Fibroblast of skin of right quadriceps (primary cell): ENCODE measurements around the gene RPS6KA2.

Experiments
- DNase-seq: peaks from one replicate; pipeline ENCODE4 v3.0.0-alpha.2; 2013

RPS6KA2 gene

DNA sequence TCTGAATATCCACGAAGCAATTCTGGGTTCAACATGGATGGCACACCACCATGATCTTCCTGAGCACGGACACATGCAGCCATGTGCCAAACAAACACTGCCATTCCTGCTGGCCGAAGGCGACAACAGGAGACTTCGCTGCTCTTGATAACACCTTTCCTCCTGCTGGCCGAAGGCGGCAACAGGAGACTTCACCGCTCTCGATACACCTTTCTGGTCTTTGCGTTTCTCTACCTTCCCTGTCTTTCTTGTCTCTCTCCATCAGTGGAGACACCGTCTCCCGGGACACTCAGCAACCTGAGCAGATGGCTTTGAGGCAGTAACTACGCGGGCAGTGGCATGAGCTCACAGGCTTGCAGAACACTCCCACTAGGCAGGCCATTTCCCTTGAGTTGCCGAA lies 189.4 kb downstream of the RPS6KA2 start:
- no peak for DNase-seq

DNA sequence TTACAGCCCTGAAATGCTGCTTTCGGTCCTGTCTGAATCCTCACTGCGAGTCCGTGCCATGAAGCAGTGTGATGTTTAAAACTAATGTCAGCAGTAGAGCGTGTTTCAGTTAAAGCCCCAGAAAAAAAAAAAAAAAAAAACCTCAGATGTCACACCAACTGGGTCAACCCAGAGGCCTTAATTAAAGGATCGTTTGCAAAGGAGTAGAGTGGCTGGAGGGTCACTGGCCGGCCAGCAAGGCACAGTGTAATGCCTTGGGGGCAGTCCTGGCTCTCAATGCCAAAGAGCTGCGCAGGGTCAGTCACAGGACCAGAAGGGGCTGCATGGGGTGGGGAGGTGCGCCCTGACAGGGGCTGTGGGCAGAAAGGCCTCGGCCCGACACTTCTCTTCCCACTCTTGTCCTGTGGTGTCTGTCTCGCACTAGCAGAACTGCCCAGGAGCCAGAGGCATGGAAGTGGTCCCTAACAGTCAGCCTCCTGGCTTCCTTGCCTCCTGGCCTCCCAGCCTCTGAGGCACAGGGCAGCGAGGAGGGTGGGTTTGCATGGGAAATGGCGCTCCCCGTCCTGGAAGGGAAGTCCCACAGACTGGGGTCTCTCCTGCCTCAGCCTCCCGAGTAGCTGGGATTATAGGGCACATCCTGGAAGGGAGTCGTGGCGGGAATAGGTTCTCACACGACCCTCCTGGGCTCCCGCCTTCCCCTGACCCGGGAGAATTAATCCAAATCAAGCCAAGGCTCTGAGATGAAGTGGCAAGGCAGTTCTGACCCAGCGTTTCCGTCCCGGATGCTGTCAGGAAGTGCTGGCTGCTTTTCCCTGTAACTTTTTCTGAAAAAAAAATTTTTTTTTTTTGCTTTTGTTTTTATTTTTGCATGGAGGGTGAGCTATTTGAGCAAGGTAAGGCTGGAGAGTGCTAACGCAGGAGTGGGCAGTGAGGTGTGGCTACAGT lies 190.6 kb downstream of the RPS6KA2 start:
- no peak for DNase-seq

DNA sequence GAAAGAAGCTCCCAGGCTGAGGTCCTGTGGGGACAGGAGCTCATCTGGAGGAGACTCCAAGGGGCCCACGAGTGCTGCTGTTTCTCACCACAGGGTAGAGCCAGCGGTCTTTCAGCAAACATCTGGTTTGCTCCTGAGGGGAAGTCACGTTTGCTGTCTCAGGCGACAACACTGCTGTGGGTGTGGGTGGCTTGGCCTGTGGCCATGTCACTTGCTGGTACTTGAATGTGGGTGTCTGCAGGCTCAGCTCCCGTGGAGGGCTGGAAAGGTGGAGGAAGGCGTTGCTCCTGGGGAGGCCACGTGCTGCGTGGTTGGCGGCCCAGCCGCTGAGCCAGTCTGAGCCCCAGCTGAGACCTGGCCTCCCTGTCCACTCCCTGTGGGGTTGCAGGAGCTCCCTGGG lies 191.5 kb downstream of the RPS6KA2 start:
- DNase-seq: no peak

DNA sequence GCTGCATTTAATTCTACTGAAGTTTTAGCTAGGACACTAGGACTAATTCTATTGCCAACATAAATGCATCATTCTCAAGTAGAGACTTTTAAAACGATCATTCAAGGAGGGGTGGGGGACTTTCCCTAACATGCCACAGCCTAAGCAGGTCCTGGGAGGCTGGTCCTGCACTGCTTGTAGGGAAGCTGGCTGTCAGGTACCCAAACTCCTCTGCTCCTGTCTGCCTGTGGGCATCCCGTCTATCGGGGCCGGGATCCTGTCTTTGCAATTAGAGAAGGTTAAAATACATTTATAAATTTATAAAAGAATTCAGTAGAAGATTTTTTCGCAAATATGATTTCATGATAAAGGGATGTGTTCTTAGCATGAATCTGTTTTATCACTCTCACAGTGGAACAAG lies 192.7 kb downstream of the RPS6KA2 start:
- DNase-seq: no peak

DNA sequence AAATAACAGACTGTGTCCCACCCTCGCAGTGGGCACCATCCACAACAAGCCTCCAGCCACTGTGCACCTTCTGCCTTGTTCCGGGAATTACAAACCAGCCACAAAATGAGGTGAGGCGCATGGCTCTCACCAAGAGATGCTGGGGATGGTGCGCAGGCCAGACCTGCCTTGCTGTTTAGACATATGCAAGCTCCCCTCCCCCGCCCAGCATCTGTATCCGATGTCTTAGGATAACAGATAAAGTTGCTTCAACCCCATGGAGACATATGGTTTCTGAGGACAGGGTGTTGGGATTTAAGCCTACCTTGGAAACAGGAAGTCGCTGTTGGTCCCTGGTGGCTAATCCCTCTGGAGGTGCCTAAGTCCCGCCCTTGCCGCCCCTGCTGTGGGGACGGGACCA lies 194.0 kb downstream of the RPS6KA2 start:
- no peak for DNase-seq

DNA sequence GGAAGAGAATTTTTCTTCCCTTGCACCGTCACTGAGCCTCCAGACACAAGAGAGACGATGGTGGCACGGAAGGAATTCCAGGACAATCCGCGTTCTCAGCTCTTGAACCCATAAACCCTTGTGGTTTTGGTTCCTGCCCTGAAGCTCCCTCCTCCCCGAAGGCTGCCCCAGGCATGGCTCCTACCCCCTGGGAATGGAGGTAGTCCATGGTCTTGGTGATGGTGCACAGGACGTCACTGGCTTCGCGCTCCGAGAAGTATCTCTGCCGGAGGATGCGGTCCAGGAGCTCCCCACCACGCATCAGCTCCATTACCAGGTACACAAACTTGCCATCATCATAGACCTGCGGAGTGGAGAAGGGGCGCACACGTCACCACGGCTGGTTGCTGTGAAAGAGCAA lies 196.8 kb downstream of the RPS6KA2 start:
- no peak for DNase-seq

DNA sequence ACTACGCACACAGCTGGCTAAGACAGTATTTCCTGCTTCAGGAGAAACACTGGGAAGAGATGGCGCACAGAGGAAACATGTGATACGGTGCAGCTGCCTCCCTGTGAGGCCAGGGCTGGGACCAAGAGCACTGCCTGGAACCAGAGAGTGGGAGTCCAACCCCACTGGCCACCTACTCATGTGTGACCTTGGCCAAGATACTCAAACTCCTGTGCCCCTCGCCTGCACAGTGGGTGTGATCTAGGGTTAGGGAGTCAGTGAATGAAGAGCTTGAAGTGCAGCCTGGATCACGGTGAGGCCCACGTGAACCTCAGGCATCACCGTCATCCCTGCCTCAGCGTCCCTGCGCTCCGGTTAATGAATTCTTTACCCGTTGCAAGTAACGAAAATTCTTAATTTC lies 202.6 kb downstream of the RPS6KA2 start:
- no peak for DNase-seq

DNA sequence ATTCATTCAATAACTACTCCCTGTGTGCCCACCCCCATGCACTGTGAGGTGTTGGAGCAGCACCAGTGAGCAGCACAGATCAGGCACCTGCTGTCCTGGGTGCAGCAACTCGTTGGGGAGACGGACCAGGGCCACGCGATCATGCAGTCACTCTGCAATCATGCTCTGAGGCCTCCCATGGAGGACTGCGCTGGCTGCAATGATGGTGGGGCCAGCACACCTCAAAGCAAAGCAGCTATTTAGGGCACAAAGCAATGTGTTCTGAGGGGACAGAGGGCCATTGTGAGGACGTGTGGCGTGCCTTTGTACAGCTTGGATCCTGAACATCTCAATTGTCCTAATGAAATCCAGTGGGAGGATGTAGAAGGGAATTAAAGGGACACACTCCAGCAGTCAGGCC lies 203.3 kb downstream of the RPS6KA2 start:
- no peak for DNase-seq

DNA sequence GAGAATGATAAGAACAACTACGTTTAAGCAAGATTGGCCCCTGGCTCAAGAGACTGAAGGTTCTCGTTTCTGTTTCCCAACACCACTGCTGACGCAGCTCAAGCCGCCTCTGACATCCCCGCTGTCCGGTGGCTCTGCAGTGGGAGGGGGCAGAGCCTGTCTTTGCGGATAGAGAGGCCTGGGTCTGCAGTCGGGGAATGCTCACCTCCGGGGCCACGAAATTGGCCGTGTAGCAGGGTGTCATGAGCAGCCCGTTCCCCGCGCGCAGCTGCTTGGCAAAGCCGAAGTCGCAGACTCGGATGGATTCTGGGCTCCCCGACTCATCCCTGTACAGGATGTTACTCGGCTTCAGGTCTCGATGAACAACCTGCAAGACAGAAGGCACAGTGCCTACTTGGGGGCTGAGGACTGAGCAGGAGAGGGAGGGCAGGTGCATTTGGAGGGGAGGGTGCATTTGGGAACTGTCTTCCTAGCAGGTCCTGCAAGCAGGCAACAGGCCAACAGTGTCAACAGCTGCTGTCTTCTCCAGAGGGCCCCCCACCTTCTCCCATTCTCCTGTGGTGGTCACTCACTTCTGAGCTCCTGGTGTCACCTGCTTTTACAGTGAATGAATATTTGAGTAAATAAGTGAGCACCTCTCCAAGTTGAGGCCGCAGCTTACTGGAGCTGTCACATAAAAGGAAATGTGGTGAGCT lies 203.9 kb downstream of the RPS6KA2 start:
- no peak for DNase-seq

DNA sequence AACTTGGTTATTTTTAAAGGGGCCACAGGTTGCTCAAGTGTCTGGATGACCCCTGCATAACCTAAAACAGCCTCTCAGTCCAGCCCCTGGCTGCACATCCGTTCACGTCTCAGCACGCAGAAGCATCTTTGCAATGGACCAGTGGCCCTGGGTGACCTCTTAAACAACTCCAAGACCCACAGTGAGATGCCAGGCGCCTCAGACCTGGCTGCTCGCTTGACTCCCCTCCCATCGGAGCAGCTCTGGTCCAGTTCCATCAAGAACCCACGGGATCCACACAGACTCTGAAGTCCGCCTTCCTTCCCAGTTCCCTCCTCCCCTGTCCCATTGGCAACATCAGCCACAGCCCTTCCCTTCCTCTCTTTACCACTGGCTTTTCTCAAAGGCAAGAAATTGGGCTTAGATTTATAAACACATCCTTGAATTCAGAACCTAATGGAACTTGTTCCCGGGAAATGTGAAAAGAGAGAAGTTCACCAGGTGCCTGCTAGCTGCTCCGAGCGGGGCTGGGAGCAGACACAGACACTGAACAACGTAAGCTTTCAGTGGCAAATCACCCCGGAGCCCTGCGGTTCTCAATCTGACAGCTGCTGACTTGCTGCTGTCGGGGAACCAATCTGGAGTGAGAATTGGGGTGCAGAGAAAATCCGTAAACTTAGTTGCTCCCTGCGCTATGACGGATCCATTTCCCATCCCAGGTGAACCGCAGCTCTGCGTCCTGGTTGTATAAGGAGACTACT lies 204.7 kb downstream of the RPS6KA2 start:
- no peak for DNase-seq

DNA sequence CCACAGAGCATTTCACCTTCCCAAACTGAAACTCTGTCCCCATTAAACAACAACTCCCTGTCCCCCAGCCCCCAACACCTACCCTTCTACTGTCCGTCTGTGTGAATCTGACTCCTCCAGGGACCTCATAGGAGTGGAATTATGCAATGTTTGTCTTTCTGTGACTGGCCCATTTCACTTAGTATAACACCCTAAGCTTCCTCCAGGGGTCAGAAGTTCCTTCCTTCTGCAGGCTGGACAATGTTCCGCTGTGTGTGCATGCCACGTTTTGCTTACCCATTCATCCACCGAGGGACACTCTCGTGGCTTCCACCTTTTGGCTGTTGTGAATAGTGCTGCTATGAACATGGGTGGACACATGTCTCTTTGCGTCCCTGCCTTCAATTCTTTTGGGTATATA lies 206.7 kb downstream of the RPS6KA2 start:
- DNase-seq: no peak

DNA sequence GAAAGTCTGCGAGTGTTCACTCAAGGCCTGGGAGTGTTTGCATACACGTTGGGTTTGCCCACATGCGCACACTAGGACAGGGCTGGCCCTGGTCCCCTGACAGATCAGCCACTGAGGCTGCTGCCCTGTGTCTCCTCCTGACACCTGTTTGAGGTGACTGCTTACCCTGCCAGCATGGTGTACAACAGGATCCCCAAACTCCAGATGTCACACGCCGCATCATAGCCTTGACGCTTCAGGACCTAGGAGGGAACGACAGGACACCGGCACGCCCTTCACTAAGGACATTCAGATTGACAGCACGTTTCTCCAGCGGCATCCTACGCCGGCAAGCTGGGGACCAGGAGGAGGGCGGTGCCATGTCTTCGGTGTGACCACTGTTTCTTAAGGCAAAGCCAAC lies 207.3 kb downstream of the RPS6KA2 start:
- no peak for DNase-seq

DNA sequence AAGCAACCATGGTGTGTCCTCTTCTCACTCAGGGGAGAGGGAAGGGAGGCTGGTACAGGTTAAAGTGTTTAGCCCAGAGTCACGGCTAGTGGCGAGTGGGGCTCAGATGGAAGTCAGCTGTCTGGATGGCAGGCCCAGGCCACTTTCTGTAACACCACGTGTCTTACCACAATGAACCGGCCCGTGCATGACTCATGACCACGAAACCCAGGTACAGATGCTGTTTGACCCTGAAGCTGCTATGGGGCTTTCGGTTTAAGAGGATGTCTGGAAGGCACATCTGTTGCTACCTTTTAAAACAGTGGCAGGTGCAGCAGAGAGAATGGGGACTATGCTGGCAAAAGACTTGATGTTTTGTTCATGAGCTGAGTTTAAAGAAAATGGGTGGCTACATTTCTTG lies 207.8 kb downstream of the RPS6KA2 start:
- no peak for DNase-seq

DNA sequence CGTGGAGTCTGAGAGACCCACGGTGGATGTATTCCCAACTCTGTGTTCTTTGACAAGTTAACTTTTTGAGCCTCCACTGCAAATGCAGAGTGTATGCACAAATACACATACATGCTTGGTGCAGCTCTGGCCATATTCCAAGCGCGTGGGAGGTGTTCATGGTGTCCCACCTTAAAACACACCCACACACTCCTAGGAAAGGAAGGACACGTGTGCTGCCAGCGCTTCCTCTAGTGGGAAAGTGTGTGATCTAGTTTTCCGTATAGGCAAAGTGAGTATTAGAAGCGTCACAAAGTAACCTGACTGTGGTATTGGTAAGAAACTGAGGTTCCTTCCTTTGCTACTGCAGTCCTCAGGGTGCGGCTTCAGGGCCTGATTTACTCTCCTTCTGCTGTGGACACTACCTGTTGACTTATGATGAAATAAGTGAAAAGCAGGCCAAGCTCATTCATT lies 208.3 kb downstream of the RPS6KA2 start:
- no peak for DNase-seq

DNA sequence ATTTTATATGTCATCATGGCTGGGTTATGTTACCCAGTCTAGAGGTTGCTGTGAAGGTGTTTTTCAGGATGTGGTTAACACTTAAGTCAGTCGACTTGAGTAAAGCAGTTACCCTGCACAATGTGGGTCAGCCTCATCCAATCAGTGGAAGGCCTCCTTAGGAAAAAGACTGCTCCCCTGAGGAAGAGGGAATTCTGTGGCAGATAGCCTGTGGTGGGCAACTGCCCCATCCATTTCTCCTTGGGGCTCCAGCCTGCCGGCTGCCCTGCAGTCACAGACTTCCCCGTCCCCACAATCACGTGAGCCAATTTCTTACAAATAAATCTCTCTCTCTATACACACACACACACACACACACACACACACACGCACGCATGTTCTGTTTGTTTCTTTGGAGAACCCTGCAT lies 209.8 kb downstream of the RPS6KA2 start:
- no peak for DNase-seq

DNA sequence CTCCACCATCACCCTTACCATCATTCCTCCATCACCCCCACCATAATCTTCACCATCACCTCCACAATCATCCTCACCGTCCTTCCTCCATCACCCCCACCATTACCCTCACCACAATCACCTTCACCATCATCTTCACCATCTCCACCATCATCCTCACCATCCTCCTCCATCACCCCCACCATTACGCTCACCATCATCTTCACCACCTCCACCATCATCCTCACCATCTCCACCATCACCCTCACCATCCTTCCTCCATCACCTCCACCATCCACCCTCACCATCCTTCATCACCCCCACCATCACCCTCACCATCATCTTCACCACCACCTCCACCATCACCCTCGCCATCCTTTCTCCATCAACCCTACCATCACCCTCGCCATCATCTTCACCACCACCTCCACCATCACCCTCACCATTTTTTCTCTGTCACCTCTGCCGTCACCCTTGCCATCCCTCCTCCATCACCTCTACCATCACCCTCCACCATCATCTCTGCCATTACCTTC lies 211.2 kb downstream of the RPS6KA2 start:
- DNase-seq: no peak

DNA sequence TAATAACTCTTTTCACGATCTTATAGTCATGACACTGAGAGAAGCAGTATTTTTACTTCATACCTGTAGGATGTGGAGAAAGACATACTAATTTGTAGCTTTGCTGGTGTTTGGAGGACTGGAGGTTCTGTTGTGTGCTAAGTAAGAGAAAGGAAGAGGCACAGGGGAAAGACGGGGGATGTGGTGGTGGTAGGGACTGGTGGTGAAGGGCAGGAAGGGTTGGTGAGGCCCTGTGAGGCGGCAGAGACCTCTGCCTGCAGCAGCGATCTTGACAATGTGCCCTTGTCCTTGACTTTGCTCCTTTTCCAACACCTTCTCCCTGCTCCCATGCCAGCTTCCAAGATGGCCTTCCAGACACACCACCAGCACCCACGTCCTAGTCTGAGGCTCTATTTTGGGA lies 211.7 kb downstream of the RPS6KA2 start:
- no peak for DNase-seq

DNA sequence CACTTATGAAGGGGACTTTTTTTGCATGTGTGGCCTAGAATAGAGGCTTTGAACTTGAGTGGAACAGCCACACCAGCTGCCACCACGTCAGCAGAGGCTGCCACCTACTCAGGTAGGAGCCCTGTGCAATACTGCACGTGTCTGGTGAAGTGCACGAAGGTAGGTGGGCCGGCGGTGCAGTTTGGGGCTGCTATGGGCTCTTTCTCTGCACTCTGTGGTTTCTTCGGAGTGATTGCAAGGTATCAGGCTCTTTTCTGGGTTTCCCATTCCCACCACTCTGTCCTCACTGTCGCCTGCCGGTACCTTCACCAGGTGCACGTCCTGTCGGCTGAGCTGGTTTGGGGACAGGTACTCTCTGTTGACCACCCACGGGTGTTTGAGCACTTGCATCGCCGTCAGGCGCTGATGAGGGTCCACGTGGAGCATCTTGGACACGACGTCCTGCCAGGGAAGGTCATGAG lies 213.5 kb downstream of the RPS6KA2 start:
- DNase-seq: no peak

DNA sequence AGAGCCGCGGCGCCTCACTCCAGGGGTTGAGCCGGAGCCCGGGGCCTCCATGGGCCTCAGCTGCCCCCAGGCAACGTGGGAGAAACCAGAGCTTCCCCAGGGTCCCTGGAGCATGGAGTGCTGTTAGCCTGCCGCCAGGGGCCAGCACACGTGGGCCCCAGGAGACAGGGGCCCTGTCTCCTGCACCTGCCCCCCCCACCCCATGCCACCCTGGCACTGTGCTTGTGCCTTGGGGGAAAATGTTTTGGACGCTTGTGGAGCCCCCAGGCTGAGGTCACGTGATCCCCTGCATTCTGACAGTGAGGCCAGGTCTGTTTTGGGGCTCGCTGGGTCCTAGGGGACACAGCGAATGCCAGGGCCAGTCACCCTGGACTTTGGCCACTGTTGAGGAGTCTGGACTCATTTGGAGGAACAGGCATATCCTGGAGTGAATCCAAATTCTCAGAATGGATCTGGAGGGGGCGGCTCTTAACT lies 214.1 kb downstream of the RPS6KA2 start:
- DNase-seq: no peak

DNA sequence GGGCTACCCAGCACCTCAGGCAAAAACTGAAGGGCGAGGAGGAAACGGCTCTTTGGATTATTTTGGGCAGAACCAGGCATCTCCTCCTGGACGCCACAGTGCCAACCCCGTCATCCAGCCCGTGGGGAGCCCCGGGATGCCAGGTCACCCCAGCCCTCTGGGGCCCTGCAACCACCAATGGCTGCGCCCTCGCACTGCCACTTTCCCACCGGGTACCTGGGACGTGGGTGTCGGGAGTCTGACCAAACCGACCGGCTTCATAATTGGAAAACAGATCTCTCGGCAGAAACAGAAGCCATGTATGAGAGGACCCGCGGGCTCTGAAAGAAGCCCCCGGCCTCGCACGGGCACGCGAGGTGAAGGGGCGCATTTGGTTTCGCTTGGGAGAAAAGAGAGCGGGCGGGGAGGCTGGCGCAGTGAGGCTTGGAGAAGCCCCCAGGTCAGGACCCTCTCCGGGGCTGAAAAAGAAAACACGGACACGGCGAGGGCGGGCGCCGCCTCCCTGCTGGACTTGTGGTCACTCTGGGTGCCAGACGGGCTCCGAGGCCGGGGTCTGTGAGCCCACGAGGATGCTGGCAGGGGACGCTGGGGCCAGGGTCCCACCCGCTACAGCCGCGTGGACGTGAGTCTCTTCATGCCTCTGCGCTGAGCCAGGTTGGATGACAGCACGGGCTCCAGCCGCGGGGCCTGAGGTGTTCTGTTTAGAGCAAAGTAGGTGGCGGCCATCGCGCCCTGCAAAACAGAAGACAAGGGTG lies 214.7 kb downstream of the RPS6KA2 start:
- no peak for DNase-seq

DNA sequence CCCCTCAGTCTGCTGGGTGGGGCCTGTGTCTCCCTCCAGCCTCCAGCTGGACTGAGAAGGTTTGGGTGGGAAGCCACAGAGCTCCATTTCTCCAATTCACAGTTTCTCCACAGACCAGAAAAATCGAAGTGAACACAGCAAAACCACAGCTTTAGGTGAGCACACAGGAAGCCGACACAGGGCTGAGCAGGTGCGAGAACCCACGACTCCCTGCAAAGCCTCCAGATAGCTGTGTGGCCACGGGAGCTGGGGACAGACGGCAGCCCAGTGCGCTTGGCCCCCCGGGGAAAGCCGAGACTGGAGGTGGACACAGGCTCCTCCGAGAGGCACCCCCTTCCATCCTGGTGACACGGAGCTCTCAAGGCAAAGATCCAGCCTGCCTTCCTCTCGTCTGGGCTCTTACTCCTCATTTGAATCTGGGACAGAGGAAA lies 215.3 kb downstream of the RPS6KA2 start:
- no peak for DNase-seq

DNA sequence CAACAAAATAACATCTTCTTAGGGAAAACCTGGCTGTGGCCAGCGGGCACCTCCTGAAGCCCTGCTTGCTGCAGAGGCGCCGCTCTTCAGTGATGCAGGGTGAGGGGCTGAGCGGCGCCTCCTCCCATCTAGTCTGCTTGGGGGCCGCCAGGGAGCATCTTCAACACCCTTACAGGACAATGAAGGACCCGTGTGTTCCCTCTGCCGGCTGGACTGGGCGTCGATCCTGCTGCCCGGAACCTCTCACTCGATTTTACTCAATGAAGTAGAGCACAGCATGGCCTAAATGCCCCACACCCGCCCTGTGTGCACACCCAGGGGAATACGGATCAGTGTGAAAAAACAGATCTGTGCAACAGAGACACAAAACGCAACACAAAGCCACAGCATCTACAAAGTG lies 215.8 kb downstream of the RPS6KA2 start:
- no peak for DNase-seq
